Activated naive CD4-positive, alpha-beta T cell treated with Interleukin-2 at 50 U/mL for 16 hours (primary cell): Measurements from ENCODE around the gene DUSP22.
"Not testable (repeated sequence)": the region's sequence is repeated elsewhere in the genome, so short reads cannot be mapped to it uniquely, and the experiment has no call there.

Source experiments
- DNase-seq: peaks from one replicate; pipeline ENCODE4 v3.0.0-alpha.2; 2020

Gene DUSP22

GRCh38 chr6:280775-281468 is 11.4 kb upstream of the DUSP22 start:
- no peak for DNase-seq

GRCh38 chr6:281469-282103 is 10.7 kb upstream of the DUSP22 start:
- DNase-seq = no peak

GRCh38 chr6:282177-282866 is 10.0 kb upstream of the DUSP22 start:
- no peak for DNase-seq

DNA sequence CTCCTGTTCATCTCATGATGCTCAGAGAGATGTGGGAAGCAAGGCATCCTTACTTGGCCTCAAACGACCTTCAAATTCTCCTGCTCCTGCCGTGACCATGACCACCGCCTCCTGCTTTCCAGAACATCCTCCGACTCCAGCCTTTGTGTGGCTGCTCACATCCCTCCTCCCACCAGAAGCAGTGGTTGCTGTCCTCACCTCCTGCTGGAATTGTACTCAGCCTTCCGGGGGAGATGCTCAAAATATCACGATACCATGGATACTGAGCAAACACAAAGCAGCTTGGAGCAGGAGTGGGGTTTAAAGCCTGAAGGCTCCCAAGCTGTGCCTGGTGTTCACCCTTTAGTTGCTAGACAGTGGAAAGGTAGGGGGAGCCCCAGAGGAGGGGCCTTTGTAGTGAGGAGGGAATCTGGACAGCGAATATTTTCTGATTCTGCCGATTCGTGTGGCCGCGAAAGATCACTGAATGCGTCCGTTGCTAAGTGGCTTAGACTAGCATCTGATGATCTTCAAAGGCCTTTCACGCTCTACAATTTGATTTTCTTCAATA is 9.3 kb upstream of the DUSP22 start:
- DNase-seq = no peak

DNA sequence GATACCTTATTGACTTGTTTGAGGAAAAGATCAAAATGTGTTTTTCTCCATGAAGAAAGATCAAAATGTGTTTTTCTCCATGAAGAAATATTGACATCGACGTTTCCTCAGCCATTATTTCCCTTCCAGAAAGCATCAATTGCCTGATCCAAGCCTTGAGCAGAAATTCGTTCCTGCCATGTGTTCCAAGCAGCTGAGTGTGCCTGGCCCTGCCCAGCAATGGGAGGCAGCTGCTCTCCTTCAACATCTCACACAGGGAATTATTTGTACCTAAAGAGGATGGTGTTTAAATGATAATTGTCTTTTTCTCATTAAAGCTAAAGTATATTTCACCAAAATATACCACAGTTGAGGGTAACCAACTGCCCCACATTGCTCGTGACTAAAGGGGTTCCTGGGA is 7.8 kb upstream of the DUSP22 start:
- DNase-seq = no peak

DNA sequence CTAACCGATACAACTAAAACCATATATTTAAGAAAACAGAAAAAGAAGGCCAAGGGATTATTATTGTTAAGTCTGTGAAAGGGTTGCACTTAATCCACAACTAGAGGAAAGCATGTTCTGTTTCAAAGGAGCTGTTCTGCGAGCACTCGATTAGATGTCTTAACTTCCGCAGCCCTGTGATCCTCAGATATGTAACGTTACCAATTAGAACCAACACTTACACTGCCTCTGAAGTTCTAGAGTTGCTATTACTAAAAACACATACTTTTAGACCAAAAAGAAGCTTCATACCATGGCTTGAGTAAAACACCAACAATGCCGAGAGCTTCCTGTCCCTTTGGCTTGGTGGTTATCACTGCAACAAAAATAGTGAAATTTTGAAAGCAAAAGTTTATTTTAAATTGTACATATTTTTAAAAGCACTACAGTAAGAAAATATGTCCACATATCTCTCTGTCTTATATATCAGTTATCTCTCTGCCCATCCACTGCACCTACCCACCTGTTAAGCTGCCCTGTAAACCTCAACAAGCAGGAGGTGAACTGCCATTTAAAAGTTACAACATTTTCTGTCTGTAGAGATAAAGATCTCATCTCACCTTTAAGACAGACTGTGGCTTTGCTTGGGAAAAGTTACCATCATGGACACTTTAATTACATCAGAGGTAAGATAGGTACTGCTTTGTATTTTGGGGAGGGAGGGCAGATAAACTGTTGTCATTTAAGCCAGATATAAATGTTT is 7.1 kb upstream of the DUSP22 start:
- no peak for DNase-seq

DNA sequence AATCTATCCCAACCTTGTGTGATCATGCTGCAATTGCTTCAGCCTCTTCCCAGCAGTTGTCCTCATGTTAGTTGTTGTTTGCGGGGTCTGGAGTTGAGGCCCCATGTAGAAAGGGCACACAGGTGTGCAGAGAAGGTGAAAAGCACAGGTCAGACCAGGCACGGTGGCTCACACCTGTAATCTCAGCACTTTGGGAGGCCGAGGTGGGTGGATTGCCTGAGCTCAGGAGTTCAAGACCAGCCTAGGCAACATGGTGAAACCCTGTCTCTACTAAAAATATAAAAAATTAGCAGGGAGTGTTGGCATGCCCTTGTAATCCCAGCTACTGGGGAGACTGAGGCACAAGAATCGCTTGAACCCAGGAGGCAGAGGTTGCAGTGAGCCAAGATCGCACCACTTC is 6.4 kb upstream of the DUSP22 start:
- DNase-seq = not testable (repeated sequence)

GRCh38 chr6:286681-287488 is 5.4 kb upstream of the DUSP22 start:
- no peak for DNase-seq

DNA sequence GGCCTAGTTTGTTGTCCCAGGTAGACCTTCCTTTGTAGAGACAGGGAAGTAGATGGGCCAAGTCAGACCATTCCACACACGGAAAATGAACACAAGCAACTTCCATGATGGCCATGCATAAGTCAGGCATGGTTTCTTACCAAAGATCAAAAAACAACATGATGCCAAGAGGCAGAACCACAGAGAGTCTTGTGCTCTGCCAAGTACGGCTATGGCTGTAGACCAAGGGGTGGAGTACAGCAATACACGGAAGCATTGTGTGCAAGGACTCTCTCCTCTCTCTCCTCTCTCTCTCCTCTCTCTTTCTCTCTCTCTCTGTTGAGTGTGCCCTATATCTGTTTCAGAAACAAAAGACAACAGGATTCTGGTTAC is 4.8 kb upstream of the DUSP22 start:
- DNase-seq = no peak

DNA sequence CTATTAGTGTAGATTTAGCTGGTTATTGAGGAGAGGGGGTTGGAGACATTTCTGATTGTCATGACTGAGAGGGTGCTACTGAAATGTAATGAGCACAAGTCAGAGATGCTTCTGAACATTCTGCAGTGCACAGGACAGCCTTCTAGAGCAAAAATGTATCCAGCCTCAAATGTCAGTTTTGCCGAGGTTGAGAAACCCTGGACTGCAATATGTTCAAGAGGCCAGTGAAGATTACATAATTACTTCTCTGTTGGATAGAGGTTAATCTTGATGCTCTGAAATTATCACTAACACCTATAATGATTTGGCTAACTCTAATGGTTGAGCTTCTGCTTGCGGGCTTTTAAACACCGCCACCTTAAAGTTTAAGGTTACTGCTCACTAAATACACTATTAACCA is 3.4 kb upstream of the DUSP22 start:
- no peak for DNase-seq

GRCh38 chr6:290111-290922 is 2.0 kb upstream of the DUSP22 start:
- DNase-seq = no peak

DNA sequence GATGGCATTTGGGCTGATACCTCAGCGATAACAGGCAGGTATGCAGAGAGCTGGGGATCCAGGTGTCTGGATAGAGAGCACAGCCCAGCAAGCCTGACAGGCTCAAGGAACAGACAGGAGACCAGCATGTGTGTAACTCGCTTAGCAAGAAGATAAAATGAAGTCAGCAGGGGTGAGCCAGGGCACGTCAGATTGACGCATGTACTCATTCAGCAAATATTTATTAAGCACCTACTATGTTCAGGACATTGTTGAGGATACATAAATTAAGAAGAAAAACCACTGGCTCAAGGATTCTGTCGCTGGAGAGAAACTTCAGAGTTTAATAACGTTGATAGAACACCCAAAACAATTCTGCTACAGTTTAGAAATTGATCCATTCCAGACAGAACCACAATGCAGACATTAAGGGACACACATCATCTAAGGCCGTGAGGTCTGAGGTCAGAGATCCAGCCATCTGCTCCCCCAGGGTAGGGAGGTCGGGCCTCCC is 1.0 kb upstream of the DUSP22 start:
- no peak for DNase-seq

DNA sequence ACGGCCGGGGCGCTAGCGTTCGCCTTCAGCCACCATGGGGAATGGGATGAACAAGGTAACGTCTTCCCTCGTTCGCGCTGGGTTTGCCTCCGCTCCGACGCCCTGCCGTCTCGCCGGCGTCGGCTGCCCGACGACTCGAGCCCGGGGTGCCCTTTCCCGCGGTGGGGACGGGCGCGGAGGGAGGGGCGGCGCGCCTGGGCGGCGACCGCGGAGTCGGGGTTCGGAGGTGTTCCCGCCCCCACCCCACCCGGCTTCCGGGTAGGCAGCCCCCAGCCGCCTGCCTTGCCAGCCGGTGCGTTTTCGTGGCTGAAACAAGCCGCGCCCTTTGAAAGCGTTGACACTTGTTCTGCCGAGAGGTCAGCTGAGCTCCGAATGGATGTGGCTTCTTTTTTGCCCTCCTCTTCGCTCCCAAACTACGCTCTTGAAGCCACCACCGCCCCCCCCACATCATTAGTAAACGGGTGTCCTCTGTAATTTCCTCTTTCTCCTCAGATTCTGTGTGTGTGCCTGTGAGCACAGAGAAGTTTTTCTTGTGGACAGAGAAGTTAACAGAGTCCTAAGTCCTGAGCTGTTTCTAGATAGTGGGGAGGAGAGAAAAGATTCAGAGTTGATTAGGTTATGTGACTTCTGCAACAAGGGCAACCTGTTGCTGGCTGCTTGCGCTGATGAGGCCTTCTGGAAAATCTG is 362 bp downstream of the DUSP22 start:
- peak; percentile 73 for DNase-seq

- DNase-seq = peak; percentile 49
Observed at GRCh38 chr6:293193-294174, 1.2 kb downstream of the DUSP22 start.

DNA sequence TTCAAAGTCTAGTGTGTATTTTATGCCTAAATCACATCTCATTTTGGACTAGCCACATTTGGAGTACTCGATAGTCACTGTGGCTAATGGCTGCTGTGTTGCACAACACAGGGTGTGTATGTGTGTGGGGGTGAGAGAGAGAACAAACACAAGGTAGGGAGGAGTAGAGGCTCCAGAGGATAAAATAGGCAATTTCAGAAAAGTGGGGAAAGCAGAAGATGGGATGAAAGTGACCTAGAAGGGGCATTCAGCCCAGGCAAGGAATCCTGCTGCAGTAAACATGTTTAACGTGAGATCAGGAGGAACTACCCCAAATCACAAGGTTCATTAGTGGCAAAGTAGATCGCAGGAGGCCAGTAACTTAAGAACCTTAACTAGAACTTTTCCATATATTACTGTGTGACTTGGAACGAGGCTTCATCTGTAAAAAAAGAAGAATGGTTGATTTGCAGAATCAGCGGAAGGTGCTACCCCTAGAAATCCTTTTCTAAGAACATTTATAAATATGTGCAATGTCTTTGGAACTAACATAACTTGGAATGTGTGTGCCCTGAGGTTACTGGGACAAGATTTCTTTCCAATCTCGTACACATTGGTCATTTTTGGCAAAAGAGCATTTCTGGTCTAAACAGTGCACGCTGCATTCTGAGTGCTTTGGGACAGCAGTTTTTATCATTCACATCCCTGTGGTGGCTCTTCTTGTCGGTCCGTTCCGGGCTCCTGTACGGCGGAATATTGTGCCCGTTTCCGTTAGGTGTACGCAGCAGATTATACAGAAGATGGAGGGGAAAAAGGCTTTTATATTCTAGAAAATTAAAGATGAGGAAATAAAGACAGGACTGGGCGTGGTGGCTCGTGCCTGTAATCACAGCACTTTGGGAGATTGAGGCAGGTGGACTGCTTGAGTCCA is 2.6 kb downstream of the DUSP22 start:
- DNase-seq = no peak

DNA sequence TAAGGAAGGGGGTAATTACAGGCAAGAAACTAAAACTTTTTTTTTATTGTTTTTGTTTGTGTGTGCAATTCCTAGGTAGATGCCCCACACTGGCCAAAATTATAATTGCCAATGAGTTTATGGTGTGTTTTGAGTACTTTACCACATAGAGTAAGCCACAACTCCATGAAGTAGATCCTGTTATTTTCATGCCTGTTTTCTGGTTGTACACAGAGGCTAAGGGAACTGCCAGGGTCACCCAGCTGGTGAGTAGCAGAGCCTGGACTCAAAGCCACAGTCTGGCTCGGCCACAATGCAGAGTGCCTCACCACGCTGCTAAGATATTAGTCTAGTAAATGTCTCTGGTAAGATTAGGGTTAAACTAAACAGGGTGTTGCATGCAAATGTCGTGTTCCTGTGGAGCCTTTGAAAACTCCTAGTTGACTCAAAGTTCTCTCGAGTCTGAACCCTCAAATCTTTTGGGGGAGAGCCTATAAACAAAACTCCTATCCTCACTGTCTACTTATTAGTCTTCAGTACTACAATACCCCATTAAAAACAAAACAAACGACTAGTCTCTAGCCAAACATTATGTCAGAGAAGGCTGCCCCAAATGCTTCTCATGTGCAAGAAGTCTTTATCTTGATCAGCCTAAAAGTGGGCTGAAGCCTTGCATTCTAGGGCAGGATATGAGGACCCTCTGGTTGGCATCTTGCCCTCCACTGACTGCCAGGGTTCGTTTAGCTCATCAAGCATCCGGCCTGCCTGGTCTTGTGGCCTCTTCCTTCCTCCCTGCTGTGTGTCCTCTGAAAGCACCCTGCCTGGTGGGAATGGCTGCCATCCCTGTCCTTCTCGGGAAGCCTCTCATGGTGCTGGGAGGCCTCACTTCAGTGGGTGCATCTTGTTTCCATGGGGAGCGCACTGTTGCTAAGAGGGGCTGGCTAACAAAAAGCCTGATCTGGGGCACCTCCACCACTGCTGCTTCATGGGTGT is 4.2 kb downstream of the DUSP22 start:
- no peak for DNase-seq
